ENCODE measurements around the gene SEZ6L.

- peak in 1 of 3 donors; percentile 44 for TF ChIP-seq CTCF (IDR thresholded peaks at IDR 0.05)
- TF ChIP-seq POLR2A (IDR thresholded peaks at IDR 0.05): no peak
These were observed 161.8 kb downstream of the SEZ6L start for GRCh38 chr22:26330971-26331625.

Data from lower leg skin (tissue), 3 donors.